Measurements from ENCODE around the gene ZCCHC17.

DNA sequence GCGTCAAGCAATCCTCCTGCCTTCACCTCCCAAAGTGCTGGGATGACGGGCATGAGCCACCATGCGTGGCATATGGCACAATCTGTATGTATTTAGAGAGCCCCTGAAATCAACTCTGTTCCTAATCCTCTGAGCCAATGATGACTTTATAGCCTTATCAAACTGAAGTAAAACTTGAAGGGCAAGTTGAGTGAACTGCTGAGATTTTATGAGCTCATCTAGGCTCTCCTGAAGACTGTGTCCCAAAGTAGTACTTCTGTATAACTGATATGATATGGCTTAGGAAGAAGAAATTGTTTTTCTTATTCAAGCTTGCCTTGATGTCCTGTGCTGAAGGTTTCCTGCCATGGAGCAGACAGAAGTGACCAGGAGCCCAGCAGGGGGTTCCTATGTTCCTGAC is 33.4 kb upstream of the ZCCHC17 start:
- TF ChIP-seq ARNT (IDR thresholded peaks at IDR 0.05) (no peak), FOXM1 (IDR thresholded peaks at IDR 0.05; ENCODE audit: borderline replicate concordance) (no peak), SUZ12 (IDR thresholded peaks at IDR 0.05) (no peak), SP1 (IDR thresholded peaks at IDR 0.05) (no peak), TARDBP (IDR thresholded peaks at IDR 0.05) (no peak), FOXA1 (IDR thresholded peaks at IDR 0.05) (no peak), BHLHE40 (IDR thresholded peaks at IDR 0.05; ENCODE audit: borderline replicate concordance) (no peak), HDGF (IDR thresholded peaks at IDR 0.05; ENCODE audit: borderline replicate concordance) (no peak), ELF4 (IDR thresholded peaks at IDR 0.05) (no peak), ZNF384 (IDR thresholded peaks at IDR 0.05) (no peak), L3MBTL2 (conservative IDR thresholded peaks at IDR 0.05) (no peak)
- TF ChIP-seq, protein P1, sequence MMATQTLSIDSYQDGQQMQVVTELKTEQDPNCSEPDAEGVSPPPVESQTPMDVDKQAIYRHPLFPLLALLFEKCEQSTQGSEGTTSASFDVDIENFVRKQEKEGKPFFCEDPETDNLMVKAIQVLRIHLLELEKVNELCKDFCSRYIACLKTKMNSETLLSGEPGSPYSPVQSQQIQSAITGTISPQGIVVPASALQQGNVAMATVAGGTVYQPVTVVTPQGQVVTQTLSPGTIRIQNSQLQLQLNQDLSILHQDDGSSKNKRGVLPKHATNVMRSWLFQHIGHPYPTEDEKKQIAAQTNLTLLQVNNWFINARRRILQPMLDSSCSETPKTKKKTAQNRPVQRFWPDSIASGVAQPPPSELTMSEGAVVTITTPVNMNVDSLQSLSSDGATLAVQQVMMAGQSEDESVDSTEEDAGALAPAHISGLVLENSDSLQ (IDR thresholded peaks at IDR 0.05) = no peak

All from HEK293T (cell line).